ENCODE measurements around the gene HELZ. TPM values are rescaled to one million over a fixed set of nuclear protein-coding genes. Genes with fewer than 3 reads are reported as not detected.

HELZ gene
- total and polyA plus RNA-seq, 2 donors from 2014 or later = 2.8 to 58.8 TPM

GRCh38 chr17:67051837-67052236, 193.2 kb downstream of the HELZ start:
- H3K4me3 ChIP-seq (ENCODE audit: low read length in 3 of 3) = no peak overlapping the region
- DNase-seq = no peak
- no peak overlapping the region for H3K9ac ChIP-seq (ENCODE audit: low read length in 3 of 3)
- FAIRE-seq = no peak
- peaks cover 0 to 17% (median 3%) of the 10 kb centered on the region in 3 donors for H3K9me3 ChIP-seq (ENCODE audit: control insufficient read depth in 2 of 3, insufficient read depth in 1 of 3, low read length in 3 of 3)
- H3K27ac ChIP-seq (ENCODE audit: low read depth in 2 of 2, low read length in 2 of 2) = no peak overlapping the region
- no peaks in the 10 kb centered on the region for H3K36me3 ChIP-seq (ENCODE audit: control insufficient read depth in 2 of 3, insufficient read depth in 3 of 3, low read length in 3 of 3)
- no peaks in the 10 kb centered on the region for H3K27me3 ChIP-seq (ENCODE audit: control insufficient read depth, insufficient read depth, low read length)
- TF ChIP-seq CTCF (IDR thresholded peaks at IDR 0.05; ENCODE audit: borderline replicate concordance, extremely low read depth, insufficient read depth) = no peak
- intact Hi-C loops (cut with DNase I) = no loop called here
- no peaks in the 10 kb centered on the region for H3K4me1 ChIP-seq (ENCODE audit: control insufficient read depth in 2 of 3, insufficient read depth in 2 of 3, low read depth in 1 of 3, low read length in 3 of 3)

- H3K4me3 ChIP-seq (ENCODE audit: low read length in 3 of 3) = no peak overlapping the region
- FAIRE-seq (no peak), DNase-seq (no peak)
- H3K36me3 ChIP-seq (ENCODE audit: control insufficient read depth in 2 of 3, insufficient read depth in 3 of 3, low read length in 3 of 3) = no peaks in the 10 kb centered on the region
- H3K9ac ChIP-seq (ENCODE audit: low read length in 3 of 3) = no peak overlapping the region
- no peak overlapping the region for H3K27ac ChIP-seq (ENCODE audit: low read depth in 2 of 2, low read length in 2 of 2)
- H3K9me3 ChIP-seq (ENCODE audit: control insufficient read depth in 2 of 3, insufficient read depth in 1 of 3, low read length in 3 of 3) = peaks cover 0 to 17% (median 3%) of the 10 kb centered on the region in 3 donors
- no peak for TF ChIP-seq CTCF (IDR thresholded peaks at IDR 0.05; ENCODE audit: borderline replicate concordance, extremely low read depth, insufficient read depth)
- intact Hi-C loops (cut with DNase I) = no loop called here
- H3K4me1 ChIP-seq (ENCODE audit: control insufficient read depth in 2 of 3, insufficient read depth in 2 of 3, low read depth in 1 of 3, low read length in 3 of 3) = no peaks in the 10 kb centered on the region
- no peaks in the 10 kb centered on the region for H3K27me3 ChIP-seq (ENCODE audit: control insufficient read depth, insufficient read depth, low read length)
These were observed 193.8 kb downstream of the HELZ start for GRCh38 chr17:67051155-67051538.

- no peak overlapping the region for H3K9ac ChIP-seq (ENCODE audit: low read length in 3 of 3)
- H3K4me3 ChIP-seq (ENCODE audit: low read length in 3 of 3) = no peak overlapping the region
- H3K36me3 ChIP-seq (ENCODE audit: control insufficient read depth in 2 of 3, insufficient read depth in 3 of 3, low read length in 3 of 3) = no peaks in the 10 kb centered on the region
- peak in 1 of 5 donors; percentile 32 for DNase-seq
- H3K27me3 ChIP-seq (ENCODE audit: control insufficient read depth, insufficient read depth, low read length) = no peaks in the 10 kb centered on the region
- H3K27ac ChIP-seq (ENCODE audit: low read depth in 2 of 2, low read length in 2 of 2) = no peak overlapping the region
- no peak for FAIRE-seq
- intact Hi-C loops (cut with DNase I) = no loop called here
- peaks cover 0 to 17% (median 3%) of the 10 kb centered on the region in 3 donors for H3K9me3 ChIP-seq (ENCODE audit: control insufficient read depth in 2 of 3, insufficient read depth in 1 of 3, low read length in 3 of 3)
- TF ChIP-seq CTCF (IDR thresholded peaks at IDR 0.05; ENCODE audit: borderline replicate concordance, extremely low read depth, insufficient read depth) = no peak
- H3K4me1 ChIP-seq (ENCODE audit: control insufficient read depth in 2 of 3, insufficient read depth in 2 of 3, low read depth in 1 of 3, low read length in 3 of 3) = no peaks in the 10 kb centered on the region
These were observed 194.4 kb downstream of the HELZ start for GRCh38 chr17:67050471-67051154.

Measured in kidney (tissue), 14 donors.